NCI-H446 (cell line): ENCODE results near the gene HADH.
"Not testable (repeated sequence)": the region's sequence is repeated elsewhere in the genome, so short reads cannot be mapped to it uniquely, and the experiment has no call there.

Experiments
- DNase-seq, 2 experiments: peaks; one replicate each; lab custom pipeline; 2025; lab: John Stamatoyannopoulos, UW

The HADH gene

DNA sequence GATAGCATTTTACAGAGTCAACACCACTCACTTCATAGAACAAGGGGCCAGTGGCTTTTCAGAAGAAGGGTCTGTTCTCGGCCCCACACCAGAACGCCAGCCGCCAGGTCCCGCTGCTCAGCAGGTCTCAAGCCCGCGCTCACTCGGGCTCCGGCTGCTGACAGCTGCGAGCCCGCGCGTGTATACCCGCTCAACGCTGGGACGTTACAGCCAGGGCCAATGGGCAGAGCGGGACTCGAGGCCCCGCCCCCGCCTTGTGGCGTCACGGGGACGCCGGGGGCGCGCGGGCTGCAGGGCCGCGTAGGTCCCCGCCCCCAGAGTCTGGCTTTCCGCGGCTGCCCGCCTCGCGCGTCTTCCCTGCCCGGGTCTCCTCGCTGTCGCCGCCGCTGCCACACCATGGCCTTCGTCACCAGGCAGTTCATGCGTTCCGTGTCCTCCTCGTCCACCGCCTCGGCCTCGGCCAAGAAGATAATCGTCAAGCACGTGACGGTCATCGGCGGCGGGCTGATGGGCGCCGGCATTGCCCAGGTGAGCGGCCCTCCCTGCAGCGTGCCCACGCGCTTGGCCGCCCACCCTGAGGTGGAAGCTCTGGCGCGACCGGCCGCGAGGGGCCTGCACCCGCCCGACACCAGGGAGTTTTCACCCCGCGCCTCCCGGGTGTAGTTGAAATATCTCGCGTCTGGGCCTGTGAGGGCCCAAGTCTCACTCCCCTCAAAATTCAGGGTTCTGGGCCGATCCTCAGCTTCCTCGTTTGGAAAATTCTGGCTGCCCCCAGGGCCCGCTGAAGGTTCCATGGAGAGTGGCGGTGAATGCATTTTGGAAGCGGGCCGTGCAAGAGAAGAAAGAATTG, at the start of gene HADH:
TSS of gene HADH (plus strand) at position 353 of the 850 bp plus-strand sequence. CDS start at position 397, 44 bp downstream.
- peak; percentile 82 to 94 for DNase-seq

DNA sequence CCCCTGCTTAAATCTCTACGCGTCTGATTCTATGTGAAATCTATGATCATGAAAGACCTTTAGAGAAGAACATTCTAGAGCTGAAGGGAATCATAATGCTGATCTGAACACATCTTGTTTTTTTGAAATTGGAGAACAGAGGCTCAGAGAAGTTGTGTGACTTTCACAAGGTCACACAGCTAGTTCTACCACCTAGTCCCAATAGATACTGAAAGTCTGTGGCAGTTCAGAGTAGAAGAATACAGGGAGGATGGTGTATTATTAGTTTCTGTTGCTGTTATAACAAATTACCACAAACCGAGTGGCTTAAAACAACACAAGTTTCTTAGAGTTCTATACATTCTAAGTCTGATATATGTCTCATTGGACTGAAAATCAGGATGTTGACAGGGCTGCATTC, 43.9 kb upstream of the HADH start:
- no peak for DNase-seq

DNA sequence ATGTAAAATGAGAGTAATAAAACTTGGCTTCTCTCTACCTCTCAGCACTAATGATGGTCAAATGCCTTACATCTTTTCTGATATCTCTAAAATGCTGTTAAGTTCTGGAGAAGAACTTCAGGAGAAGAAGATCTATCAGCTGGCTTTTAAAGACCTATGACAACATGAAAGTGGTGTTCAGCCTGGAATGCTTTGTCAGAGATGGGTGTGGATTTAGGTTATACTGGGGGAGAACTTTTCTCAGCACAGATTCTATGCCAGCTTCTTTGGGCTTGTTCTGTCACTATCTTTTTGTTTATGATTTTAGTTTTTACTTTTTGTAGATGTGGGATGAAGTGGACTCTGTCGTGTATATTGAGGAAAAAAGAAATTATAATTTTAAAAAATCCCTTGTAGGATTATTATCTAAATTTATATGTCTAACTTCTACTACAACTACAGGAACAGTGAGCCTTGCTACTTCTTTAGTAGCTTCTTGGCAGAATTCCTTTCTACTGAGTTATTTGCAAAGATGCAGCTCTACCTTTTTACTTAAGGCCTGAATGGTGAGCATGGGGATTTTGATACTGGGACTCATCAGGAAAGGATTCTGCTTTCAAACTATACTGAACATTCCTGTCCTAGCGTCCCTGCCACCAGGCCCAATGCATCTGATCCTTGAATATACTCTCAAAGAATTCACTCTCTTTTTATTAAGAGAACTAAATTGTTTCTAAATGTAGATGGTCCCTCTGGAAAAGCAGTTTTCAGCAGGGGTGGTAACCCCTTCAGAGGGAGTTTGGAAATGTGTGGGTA, 38.7 kb upstream of the HADH start:
- no peak for DNase-seq

DNA sequence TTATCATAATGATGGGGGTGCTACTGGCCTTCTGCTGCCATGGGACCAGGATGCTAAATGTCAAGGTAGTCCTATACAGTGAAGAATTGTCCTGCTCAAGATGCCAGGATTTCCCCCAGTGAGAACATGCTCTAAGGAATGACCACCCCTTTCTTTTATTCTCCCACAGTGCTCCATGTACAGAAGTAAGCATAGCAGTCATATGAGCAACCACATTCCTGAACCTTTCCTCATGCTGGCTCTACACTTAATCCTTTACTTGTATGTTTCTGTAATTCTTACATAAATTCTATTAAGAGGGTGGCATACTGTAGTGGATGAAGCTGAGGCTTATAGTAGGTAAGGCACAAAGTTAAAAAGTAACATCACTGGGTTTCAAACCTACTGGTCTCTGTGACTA, 38.1 kb upstream of the HADH start:
- no peak for DNase-seq

DNA sequence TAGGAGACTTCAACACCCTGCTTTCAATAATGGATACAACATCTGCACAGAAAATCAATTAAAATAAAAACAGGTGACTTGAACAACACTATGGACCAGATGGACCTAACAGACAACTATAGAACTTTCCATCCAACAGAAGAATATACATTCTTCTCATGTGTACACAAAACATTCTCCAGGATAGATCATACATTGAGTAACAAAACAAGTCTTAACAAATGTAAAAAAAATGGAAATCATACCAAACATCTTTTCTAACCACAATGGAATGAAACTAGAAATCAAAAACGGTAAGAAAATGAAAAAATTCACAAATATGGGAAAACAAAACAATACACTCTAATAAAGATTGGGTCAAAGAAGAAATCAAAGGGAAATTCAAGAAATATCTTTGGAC, 33.7 kb upstream of the HADH start:
- no peak for DNase-seq

DNA sequence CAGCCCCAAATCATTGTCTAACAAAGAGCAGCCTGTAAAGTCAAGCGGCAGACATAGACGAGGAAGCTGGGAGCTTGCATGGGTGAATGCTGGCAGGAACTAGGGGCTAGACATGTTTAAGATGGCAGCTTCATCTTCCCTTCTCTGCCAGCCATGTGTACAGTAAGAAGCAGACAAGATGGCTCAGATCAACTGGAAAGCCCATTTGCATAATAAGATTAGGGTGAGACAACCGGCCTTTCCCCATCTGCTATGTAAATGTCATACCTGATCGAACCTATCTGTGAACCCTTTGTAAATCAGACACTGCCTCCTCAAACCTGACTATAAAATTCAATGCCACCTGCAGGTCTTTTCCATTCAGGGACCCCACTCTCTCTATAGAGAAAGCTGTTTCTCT, 22.8 kb upstream of the HADH start:
- no peak for DNase-seq

DNA sequence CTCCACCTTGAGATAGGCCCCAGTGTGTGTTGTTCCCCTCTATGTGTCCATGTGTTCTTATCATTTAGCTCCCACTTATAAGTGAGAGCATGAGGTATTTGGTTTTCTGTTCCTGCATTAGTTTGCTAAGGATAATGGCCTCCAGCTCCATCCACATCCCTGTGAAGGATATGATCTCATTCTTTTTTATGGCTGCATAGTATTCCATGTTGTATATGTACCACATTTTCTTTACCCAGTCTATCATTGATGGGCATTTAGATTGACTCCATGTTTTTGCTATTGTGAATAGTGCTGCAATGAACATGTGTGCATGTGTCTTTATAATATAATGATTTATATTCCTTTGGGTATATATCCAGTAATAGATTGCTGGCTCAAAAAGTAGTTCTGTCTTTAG, 22.2 kb upstream of the HADH start:
- DNase-seq, result not testable (repeated sequence)

DNA sequence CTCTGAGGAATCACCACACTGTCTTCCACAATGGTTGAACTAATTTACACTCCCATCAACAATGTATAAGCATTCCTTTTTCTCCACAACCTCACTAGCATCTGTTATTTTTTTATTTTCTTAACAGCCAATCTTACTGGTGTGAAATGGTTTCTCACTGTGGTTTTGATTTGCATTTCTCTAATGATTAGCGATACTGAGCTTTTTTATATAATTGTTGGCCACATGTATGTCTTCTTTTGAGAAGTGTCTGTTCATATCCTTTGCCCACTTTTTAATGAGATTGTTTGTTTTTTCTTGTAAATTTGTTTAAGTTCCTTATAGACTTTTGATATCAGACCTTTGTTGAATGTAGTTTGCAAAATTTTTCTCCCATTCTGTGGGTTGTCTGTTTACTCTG, 21.8 kb upstream of the HADH start:
- DNase-seq, result not testable (repeated sequence)

DNA sequence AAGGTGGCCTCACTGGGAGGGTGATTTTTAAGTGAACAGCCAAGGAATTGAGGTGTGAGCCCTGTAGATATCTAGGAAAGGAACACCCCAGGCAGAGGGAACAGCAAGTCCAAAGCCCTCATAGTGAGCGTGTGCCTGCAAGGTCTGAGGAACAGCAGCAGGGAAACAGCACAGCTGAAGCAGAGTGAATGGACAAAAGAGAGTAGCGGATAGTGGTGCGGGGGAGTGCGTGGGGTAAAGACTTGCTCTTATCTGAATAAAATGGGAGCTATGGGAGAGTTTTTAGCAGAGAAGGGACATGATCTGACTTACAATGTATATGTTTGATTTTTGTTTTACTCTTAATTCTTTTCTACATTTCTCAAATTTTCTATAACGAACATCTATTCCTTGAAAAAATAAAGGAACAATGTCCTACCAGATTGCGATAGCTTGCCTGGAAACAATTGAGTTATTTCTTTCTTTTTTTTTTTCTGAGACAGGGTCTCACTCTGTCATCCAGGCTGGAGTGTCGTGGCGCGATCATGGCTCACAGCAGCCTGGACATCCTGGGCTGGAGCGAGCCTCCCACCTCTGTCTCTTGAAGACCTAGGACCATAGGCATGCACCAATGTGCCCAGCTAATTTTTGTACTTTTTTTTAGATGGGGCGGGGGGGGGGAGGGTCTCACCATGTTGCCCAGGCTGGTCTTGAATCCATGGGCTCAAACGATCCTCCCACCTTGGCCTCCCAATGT, 19.5 kb upstream of the HADH start:
- no peak for DNase-seq

DNA sequence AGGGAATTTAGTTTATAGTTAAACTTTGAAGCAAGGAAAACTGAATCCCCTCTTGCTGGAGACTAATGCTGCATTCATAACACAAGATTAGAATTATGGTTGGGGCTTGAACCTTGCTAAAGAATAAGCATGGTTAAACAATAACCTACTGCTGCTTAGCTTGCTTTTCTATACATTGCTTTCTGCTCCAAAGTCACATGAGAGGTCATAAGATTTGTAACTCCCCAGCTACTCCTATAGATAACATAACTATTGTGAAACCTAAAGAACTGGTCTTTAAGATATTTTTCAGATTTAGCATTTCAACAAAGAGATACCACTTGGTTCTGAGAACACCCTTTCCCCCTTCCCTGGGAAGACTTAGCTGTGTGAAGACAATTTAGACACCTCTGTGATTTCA, 17.1 kb upstream of the HADH start:
- DNase-seq, result no peak

DNA sequence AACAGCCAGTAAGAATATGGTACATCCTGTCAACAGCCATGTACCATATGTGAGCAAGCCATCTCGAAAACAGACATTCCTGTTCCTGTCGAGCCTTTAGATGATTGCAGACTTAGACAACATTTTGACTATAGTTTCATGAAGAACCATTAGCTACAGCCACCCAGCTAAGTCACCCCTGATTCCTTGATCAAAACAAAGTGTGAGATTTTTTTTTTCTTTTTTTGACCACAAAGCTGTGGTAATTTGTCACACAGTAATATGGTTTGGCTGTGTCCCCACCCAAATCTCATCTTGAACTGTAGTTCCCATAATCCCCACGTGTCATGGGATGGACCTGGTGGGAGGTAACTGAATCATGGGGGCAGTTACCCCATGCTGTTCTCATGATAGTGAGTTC, 15.2 kb upstream of the HADH start:
- DNase-seq, result no peak

DNA sequence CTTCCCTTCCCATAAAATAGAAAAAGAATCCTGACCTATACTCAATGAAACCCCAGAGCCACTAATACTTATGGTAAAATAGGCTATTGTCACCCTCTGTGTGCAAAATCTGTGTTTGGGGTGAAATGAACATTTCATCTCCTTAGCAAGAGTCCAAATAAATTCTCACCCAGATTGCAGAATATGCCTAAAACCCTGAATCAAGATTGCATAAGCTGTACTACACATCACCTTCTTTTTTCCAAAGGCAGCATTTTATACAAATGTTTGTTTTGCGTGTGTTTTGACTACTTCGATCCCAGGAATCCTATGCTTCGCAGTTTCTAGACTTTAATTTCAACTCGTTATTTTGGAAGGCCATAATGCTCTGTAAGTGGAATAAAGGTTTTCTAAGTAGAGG, 12.2 kb upstream of the HADH start:
- no peak for DNase-seq

DNA sequence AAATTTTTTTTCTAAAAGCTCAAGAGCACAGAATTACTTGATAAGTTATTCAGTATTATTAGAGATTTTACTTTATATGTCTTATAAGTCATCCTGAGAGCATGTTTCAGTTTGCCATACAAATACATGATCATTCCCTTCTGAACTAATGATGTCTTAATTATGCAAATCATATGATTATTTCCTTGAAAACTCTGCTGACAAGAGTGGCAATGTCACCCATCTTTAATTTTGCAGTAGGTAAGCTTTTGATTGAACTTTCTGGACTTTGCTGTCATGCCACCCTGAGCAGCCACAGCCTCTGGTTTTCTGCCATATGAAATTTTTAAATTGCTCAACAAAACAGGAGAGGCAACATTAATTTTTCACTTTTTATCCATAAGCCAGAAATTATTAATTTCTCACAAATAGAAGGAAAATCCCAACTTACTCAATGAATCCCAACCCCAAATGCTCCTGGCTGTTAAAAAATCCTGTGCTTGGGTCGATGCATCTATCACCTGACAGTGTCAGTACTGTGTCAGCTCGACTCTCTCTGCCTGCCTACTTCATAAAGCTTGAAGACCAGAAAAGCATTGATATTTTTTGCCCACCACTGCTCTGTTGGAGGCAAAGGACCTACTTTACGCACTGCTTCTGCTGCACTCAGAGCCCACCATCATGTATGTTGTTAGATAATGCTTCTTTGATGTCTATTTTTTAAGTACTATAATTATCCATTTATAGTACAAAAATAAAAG, 11.6 kb upstream of the HADH start:
- DNase-seq, result no peak

DNA sequence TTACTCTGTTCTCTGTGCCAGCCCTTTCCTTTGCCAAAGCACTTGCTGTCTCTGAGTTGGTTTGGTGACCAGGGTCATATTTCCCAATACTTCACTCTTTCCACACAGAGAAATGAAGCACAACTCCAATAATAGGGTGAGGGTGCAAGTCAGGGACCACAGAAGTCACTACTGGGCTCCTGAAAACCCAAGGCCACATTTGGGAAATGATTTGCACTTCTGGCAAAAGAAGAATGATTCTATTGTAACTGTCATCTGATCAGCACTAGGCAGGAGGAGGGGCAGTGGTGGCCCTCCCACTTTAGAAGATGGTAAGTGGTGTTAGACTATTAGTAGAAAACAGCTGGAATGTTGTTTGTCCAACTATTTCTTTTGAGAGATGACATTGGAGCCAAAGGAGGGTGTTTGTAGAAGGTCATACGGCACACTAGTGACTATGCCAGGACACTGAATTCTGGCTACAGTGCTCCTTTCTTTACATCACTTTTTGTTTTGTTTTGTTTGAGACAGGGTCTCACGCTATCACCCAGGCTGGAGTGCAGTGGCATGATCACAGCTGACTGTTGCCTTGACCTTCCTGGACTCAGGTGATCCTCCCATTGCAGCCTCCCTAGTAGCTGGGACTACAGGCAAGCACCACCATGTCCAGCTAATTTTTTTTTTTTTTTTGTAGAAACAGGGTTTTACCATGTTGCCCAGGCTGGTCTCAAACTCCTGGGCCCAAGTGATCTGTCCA, 10.8 kb upstream of the HADH start:
- no peak for DNase-seq

DNA sequence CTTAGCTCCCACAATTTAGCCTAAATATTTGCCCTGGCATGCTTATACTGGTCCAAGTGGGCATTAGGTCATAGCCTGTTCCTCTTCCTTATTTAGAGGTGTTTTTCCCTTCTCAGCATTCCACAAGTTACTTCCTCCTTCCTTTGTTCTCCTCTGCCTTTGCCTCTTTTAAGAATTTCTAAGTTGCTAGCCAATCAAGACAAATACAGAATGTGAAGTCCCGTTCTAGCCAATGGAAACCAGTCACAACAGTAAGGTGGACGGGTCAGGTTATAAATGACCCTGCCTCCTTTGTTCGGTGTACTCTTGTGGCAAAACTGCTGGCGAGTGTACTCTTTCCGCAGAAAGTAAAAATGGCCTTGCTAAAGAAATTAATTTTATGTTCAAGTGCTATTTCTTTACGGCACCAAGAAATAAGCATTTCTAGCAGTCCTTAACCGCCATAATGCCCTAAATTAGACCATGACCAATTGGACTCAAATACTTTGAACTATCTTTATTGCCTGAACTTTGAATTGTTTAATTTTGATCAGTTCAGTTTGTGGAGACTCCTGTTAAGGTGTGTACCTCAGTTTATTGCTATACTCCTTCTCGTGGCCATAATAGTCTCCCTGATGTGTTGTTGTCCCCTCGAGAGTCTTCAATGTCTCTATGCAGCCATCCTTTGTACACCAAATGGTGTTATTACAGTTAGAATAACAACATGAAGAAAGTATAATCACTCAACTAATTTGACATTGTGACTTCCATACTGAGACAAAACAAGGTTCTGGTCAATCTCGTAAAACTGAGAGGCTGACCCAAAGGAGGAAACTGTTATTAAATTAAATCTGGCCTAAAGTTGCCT, 1.6 kb upstream of the HADH start:
- no peak for DNase-seq

DNA sequence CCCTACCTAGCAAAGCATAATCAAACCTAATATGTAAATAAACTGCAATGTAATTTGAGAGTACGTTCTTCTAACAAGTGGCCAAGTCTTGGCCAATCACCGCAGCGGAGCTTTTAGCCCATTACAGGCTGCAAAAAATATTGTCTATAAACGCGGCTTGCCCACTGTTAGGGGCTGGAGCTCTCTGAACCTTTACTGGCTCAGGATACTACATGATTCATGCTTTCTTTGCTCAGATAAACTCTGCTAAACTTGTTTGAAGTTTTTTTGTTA, 990 bp upstream of the HADH start:
- no peak for DNase-seq

DNA sequence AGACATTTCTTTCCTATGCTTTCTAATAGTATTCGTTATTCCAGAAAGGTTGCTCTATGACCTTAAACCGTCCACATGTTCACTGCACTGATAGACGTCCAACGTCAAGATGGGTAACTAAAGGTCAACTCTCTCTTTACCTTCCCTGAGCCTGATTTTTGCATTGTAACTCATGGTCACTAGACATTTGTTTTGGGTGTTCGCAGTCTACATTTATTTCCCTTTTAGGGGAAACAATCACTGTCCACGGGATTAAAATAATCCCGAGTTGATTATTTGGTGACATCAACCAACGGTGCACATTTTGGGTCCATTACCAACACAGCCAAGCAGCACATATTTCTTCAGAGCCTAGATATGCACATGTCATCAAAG, 540 bp upstream of the HADH start:
- no peak for DNase-seq

DNA sequence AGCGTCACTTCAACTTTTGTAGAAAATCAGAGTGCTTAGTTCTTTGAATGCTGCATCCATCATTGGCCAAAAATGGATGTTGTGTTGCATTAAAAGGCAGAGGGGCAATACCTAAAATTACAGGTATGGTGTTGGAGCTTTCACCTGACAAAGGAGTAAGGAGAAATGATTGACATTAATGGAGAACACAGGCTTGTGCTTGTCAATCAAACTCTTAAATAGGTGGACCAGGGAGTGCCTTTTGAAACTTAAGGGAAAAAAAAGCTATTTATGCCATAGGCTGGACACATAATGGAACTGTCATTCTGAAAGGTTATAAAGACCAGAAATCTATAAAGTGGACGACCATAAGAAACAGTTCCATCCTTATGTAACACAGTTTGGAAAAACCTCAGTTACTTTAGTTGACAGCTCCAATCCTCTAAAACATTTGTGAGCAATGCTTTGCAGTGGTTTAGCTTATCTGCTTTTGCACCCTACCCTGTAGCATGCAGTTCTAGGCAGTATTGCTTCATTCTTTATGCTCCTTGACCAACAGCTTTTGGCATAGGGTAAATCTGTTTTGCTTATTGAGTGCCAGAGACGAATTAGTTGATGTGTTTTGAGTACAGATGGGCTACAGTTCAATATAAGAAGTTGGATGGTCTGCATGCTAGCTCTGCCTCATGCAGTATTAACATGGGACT, 2.4 kb downstream of the HADH start:
- peak in 1 of 2 experiments; percentile 9 for DNase-seq

DNA sequence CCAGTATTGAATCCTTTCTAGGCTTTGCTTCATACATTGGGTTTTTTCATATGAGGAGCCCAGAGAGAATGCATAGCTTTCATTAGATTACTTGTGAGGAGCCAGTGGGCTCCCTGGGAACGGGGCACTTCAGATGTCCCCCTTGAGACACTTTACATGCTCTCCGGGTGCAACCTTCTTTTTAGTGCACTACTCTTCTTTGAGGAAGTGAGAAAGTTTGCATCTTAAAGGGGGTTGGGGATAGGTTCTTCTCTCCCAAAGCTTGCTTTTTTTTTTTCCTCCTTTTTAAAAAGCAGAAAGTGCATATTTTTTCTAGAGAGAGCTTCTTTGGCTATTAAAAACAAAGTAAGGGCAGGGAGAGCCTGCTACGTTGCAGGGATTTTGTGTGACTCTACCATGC, 4.3 kb downstream of the HADH start:
- no peak for DNase-seq

DNA sequence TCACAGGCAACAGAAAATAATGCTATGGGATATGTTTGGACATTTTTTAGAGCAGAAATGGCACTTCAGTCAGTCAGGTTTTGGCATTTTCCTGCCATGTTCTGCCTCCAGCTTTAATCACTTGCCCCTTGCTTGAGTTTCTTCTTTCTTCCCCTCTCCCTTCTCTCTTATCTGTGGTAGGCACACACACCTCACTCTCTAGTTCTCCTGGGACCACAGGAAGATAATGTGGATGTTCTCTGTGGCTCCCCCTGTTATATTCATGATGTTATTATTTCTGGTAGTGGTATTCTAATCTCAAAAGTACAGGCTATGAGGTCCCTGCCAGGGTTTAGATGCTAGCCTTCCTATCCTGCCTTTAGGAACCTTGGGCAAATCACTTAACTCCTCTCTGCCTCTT, 5.2 kb downstream of the HADH start:
- DNase-seq, result no peak
